K562 (cell line): ENCODE data around the gene OPA3.
A peak's percentile ranks its signal among the peaks of the same experiment; 100 is the strongest.

ENCODE experiments used
- EHMT2 ChIP-seq: fragments of 450-650 bp; IDR thresholded peaks from 2 replicates; pipeline ENCODE4 v1.6.1; 2018; ENCODE audit warnings: antibody characterized with exemption
- NCOR1 ChIP-seq: fragments of 450-650 bp; IDR thresholded peaks from 2 replicates; pipeline ENCODE4 v1.6.1; 2016; ENCODE audit warnings: mild to moderate bottlenecking, moderate library complexity
- PHF8 ChIP-seq: fragments of 200-600 bp; sonication (generic); IDR thresholded peaks from 2 replicates; pipeline ENCODE4 v1.6.1; 2012; ENCODE audit warnings: mixed run types, mild to moderate bottlenecking, inconsistent platforms, low read length, moderate library complexity, borderline replicate concordance
- RAD21 ChIP-seq, 2 experiments: fragments of 250-450 bp in 1 of 2; fragments of 450-650 bp in 1 of 2; sonication (Bioruptor Pico) in 1 of 2; formaldehyde crosslinking in 1 of 2; IDR thresholded peaks in 1 of 2; conservative IDR thresholded peaks in 1 of 2; 2 replicates each; pipeline versions ENCODE4 v1.4.0 to v1.8.0; 2020 to 2022; ENCODE audit warnings: mild to moderate bottlenecking in 2 of 2, moderate library complexity in 1 of 2
- RAD51 ChIP-seq: fragments of 450-650 bp; IDR thresholded peaks from 2 replicates; pipeline ENCODE4 v1.7.1; 2016; ENCODE audit warnings: low read depth, mild to moderate bottlenecking, borderline replicate concordance
- SP1 ChIP-seq: sonication (generic); formaldehyde crosslinking; IDR thresholded peaks from 2 replicates; pipeline ENCODE4 v1.8.1; 2022; ENCODE audit warnings: mild to moderate bottlenecking, missing genetic modification reagents

- no peak for TF ChIP-seq SP1 (CRISPR knock-in tag)
- TF ChIP-seq NCOR1 = no peak
- peak; percentile 28; the same call in 1 of the 2 replicates for TF ChIP-seq PHF8
- TF ChIP-seq RAD51 = peak; percentile 82
- TF ChIP-seq EHMT2 = no peak
- peak; percentile 71 to 88 for TF ChIP-seq RAD21 (CRISPR knock-in tag; conservative IDR thresholded peaks at IDR 0.05 in 1 of 2, IDR thresholded peaks at IDR 0.05 in 1 of 2)
Measured at GRCh38 chr19:45607071-45608029, 22.7 kb upstream of the OPA3 start.
